Dendritic cell treated with granulocyte-macrophage colony-stimulating factor and Interleukin-4, amounts not matched to agents 40 ng/mL and 50 ng/mL, for 4 days (primary cell): ENCODE results near the gene MPPED1.

Experiments
- H3K27ac Mint-ChIP-seq: one replicate; pipeline ENCODE4 v1.8.0; 2022; ENCODE audit warnings: mild to moderate bottlenecking, mixed read lengths
- H3K27me3 Mint-ChIP-seq: one replicate; pipeline ENCODE4 v1.8.0; 2022; ENCODE audit warnings: mild to moderate bottlenecking, mixed read lengths
- H3K36me3 Mint-ChIP-seq: one replicate; pipeline ENCODE4 v1.8.0; 2022; ENCODE audit warnings: low read depth, mixed read lengths
- H3K4me1 Mint-ChIP-seq: one replicate; pipeline ENCODE4 v1.8.0; 2022; ENCODE audit warnings: low read depth, mixed read lengths
- H3K4me3 Mint-ChIP-seq: one replicate; pipeline ENCODE4 v1.8.0; 2022; ENCODE audit warnings: mild to moderate bottlenecking, moderate library complexity, mixed read lengths
- H3K9me3 Mint-ChIP-seq: one replicate; pipeline ENCODE4 v1.8.0; 2022; ENCODE audit warnings: mixed read lengths
- intact Hi-C: fragments of 100-400 bp; cut with micrococcal nuclease; formaldehyde crosslinking; loops from one replicate; pipeline ENCODE4 v1.15.0; 2022

Gene MPPED1

GRCh38 chr22:43483266-43483665 is 71.5 kb downstream of the MPPED1 start:
- Mint-ChIP-seq H3K4me1 (peaks cover 25% of the 10 kb centered on the region), H3K4me3 (no peak overlapping the region), H3K9me3 (no peaks in the 10 kb centered on the region), H3K36me3 (no peaks in the 10 kb centered on the region), H3K27ac (no peak overlapping the region), H3K27me3 (no peaks in the 10 kb centered on the region)
- intact Hi-C loops, result no loop called here

GRCh38 chr22:43483669-43484068 is 71.9 kb downstream of the MPPED1 start:
- peaks cover 25% of the 10 kb centered on the region for H3K4me1 Mint-ChIP-seq
- H3K27me3 Mint-ChIP-seq, result no peaks in the 10 kb centered on the region
- intact Hi-C loops, result no loop called here
- H3K36me3 Mint-ChIP-seq, result no peaks in the 10 kb centered on the region
- H3K27ac Mint-ChIP-seq, result no peak overlapping the region
- H3K4me3 Mint-ChIP-seq, result no peak overlapping the region
- no peaks in the 10 kb centered on the region for H3K9me3 Mint-ChIP-seq

DNA sequence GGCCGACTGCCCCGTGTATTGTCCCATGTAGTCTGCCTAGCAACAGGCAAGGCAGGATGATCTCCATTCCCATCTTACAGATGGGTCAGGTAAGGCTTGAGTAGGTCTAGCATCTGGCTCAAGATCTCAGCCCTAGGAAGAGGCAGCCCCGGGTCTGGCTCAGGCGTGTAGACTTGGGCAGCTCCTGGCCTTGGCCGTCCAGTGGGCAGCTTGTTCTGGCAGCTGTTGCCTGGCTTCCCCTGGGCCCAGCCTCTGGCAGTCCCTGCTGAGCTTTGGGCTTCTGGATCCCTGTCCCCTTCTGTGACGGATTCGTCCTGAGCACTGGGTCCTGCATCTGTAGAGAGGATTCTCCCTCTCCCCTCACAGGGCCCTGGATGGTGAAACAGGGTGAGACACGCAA is 72.4 kb downstream of the MPPED1 start:
- Mint-ChIP-seq H3K27ac (no peak overlapping the region), H3K4me3 (no peak overlapping the region)
- intact Hi-C loops, result no loop called here

GRCh38 chr22:43485502-43486089 is 73.8 kb downstream of the MPPED1 start:
- H3K36me3 Mint-ChIP-seq, result no peaks in the 10 kb centered on the region
- H3K27me3 Mint-ChIP-seq, result no peaks in the 10 kb centered on the region
- no peak overlapping the region for H3K27ac Mint-ChIP-seq
- intact Hi-C loops, result no loop called here
- no peaks in the 10 kb centered on the region for H3K9me3 Mint-ChIP-seq
- H3K4me1 Mint-ChIP-seq, result peaks cover 12% of the 10 kb centered on the region
- H3K4me3 Mint-ChIP-seq, result no peak overlapping the region

More for the DNA sequence above, 72.4 kb downstream of the MPPED1 start:
- Mint-ChIP-seq H3K36me3 (no peaks in the 10 kb centered on the region), H3K9me3 (no peaks in the 10 kb centered on the region), H3K27me3 (no peaks in the 10 kb centered on the region), H3K4me1 (peaks cover 22% of the 10 kb centered on the region)

DNA sequence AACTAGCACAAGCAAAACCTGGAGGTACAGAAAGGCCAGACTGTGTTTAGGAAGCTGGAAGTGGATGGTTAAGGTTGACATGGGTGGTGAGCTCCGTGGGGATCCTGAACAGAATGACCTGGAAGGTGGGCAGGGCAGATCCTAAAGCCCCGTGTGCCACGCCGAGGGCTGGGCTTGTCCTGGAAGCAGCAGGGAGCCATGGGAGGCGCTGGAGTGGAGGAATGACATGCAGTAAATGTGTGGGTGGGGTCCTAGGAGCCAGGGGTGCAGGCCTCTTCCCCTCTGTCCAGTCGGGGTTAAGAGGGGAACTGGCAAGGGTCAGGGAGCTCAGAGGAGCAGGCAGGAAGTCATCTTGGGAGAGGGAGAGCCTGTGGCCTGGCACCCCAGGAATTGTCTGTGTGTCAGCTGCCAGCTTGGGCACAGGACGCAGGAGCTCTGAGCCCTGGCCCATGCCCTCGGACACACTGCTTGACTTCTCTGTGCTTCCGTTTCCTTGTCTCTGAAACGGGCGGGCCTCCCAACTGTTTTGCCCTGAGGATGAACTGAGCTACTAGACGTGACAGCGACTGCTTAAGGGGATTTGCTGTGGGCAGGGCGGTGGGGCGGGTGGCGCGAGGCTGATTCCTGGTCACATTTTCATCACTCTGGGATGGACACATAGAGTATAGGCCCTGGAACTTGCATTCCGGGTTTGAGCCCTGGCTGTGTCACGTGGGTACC is 75.7 kb downstream of the MPPED1 start:
- H3K4me1 Mint-ChIP-seq, result no peaks in the 10 kb centered on the region
- intact Hi-C loops, result no loop called here
- no peaks in the 10 kb centered on the region for H3K9me3 Mint-ChIP-seq
- no peak overlapping the region for H3K4me3 Mint-ChIP-seq
- no peak overlapping the region for H3K27ac Mint-ChIP-seq
- no peaks in the 10 kb centered on the region for H3K36me3 Mint-ChIP-seq
- no peaks in the 10 kb centered on the region for H3K27me3 Mint-ChIP-seq

- Mint-ChIP-seq H3K36me3 (no peaks in the 10 kb centered on the region), H3K27me3 (no peaks in the 10 kb centered on the region), H3K4me1 (no peaks in the 10 kb centered on the region), H3K4me3 (no peak overlapping the region), H3K9me3 (no peaks in the 10 kb centered on the region), H3K27ac (no peak overlapping the region)
- intact Hi-C loops, result no loop called here
These were observed 76.4 kb downstream of the MPPED1 start for GRCh38 chr22:43488031-43488866.

GRCh38 chr22:43488937-43489336 is 77.1 kb downstream of the MPPED1 start:
- Mint-ChIP-seq H3K4me1 (no peaks in the 10 kb centered on the region), H3K9me3 (no peaks in the 10 kb centered on the region), H3K4me3 (no peak overlapping the region), H3K27me3 (no peaks in the 10 kb centered on the region), H3K36me3 (no peaks in the 10 kb centered on the region), H3K27ac (no peak overlapping the region)
- intact Hi-C loops, result no loop called here

GRCh38 chr22:43490311-43490710 is 78.5 kb downstream of the MPPED1 start:
- H3K9me3 Mint-ChIP-seq, result no peaks in the 10 kb centered on the region
- intact Hi-C loops, result no loop called here
- no peaks in the 10 kb centered on the region for H3K36me3 Mint-ChIP-seq
- H3K27ac Mint-ChIP-seq, result no peak overlapping the region
- H3K4me3 Mint-ChIP-seq, result no peak overlapping the region
- no peaks in the 10 kb centered on the region for H3K27me3 Mint-ChIP-seq
- no peaks in the 10 kb centered on the region for H3K4me1 Mint-ChIP-seq

DNA sequence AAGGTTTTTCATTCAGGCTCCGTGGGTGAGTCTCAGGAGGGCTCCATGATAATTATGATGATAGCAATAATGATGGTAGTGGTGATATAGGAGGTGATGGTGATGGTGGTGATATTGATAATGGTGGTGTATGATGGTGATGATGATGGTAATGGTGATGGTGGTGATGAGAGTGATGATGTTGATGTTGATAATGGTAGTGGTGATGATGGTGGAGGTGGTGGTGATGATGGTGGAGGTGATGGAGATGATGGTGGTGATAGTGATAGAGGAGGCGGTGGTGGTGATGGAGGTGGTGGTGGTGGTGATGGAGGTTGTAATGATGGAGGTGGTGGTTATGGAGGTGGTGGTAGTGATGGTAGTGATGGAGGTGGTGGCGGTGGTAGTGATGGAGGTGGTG is 79.4 kb downstream of the MPPED1 start:
- Mint-ChIP-seq H3K4me3 (no peak overlapping the region), H3K4me1 (no peaks in the 10 kb centered on the region), H3K27me3 (no peaks in the 10 kb centered on the region), H3K36me3 (no peaks in the 10 kb centered on the region), H3K27ac (no peak overlapping the region), H3K9me3 (no peaks in the 10 kb centered on the region)
- intact Hi-C loops, result no loop called here

DNA sequence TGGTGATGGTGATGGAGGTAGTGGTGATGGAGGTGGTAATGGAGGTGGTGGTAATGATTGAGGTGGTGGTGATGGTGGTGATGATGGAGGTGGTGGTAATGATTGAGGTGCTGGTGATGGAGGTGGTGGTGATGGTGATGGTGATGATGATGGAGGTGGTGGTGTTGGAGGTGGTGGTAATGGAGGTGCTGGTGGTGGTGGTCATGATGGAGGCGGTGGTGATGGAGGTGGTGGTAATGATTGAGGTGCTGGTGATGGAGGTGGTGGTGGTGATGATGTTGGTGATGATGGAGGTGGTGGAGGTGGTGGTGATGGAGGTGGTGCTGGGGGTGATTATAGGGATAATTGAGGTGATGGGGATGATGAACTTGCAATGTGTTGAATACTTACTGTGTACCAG is 79.9 kb downstream of the MPPED1 start:
- no peaks in the 10 kb centered on the region for H3K9me3 Mint-ChIP-seq
- no peaks in the 10 kb centered on the region for H3K27me3 Mint-ChIP-seq
- intact Hi-C loops, result no loop called here
- no peaks in the 10 kb centered on the region for H3K36me3 Mint-ChIP-seq
- no peak overlapping the region for H3K4me3 Mint-ChIP-seq
- no peak overlapping the region for H3K27ac Mint-ChIP-seq
- no peaks in the 10 kb centered on the region for H3K4me1 Mint-ChIP-seq

GRCh38 chr22:43493297-43493696 is 81.5 kb downstream of the MPPED1 start:
- H3K4me1 Mint-ChIP-seq, result no peaks in the 10 kb centered on the region

GRCh38 chr22:43497956-43498855 is 86.4 kb downstream of the MPPED1 start:
- no peaks in the 10 kb centered on the region for H3K9me3 Mint-ChIP-seq
- H3K36me3 Mint-ChIP-seq, result no peaks in the 10 kb centered on the region
- intact Hi-C loops, result no loop called here
- H3K27ac Mint-ChIP-seq, result no peak overlapping the region
- H3K4me3 Mint-ChIP-seq, result no peak overlapping the region
- H3K27me3 Mint-ChIP-seq, result no peaks in the 10 kb centered on the region
- no peaks in the 10 kb centered on the region for H3K4me1 Mint-ChIP-seq

More at GRCh38 chr22:43493297-43493696, 81.5 kb downstream of the MPPED1 start:
- no peaks in the 10 kb centered on the region for H3K9me3 Mint-ChIP-seq
- no peak overlapping the region for H3K4me3 Mint-ChIP-seq
- no peaks in the 10 kb centered on the region for H3K36me3 Mint-ChIP-seq
- H3K27ac Mint-ChIP-seq, result no peak overlapping the region
- intact Hi-C loops, result no loop called here
- H3K27me3 Mint-ChIP-seq, result no peaks in the 10 kb centered on the region

DNA sequence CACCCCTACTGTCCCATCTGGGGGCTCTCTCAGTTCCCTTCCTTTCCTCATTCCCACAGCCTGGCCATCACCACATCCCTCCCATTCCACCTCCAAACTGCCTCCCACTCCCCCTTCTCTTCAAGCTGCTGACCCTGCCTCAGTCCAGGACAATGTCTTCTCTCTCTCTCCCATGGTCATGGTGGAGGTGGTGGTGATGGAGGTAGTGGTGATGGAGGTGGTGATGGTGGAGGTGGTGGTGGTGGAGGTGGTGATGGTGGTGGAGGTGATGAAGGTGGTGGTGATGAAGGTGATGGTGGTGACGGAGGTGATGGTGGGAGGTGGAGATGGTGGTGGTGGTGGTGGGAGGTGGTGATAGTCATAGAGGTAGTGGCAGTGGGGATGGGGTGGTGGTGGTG is 87.0 kb downstream of the MPPED1 start:
- Mint-ChIP-seq H3K27me3 (no peaks in the 10 kb centered on the region), H3K4me3 (no peak overlapping the region)

More for the DNA sequence above, 87.0 kb downstream of the MPPED1 start:
- Mint-ChIP-seq H3K36me3 (no peaks in the 10 kb centered on the region), H3K9me3 (no peaks in the 10 kb centered on the region), H3K27ac (no peak overlapping the region), H3K4me1 (no peaks in the 10 kb centered on the region)
- intact Hi-C loops, result no loop called here
